ENCODE data around the gene NUDT4B.
"Not testable (repeated sequence)": the region's sequence is repeated elsewhere in the genome, so short reads cannot be mapped to it uniquely, and the experiment has no call there.

NUDT4B gene

DNA sequence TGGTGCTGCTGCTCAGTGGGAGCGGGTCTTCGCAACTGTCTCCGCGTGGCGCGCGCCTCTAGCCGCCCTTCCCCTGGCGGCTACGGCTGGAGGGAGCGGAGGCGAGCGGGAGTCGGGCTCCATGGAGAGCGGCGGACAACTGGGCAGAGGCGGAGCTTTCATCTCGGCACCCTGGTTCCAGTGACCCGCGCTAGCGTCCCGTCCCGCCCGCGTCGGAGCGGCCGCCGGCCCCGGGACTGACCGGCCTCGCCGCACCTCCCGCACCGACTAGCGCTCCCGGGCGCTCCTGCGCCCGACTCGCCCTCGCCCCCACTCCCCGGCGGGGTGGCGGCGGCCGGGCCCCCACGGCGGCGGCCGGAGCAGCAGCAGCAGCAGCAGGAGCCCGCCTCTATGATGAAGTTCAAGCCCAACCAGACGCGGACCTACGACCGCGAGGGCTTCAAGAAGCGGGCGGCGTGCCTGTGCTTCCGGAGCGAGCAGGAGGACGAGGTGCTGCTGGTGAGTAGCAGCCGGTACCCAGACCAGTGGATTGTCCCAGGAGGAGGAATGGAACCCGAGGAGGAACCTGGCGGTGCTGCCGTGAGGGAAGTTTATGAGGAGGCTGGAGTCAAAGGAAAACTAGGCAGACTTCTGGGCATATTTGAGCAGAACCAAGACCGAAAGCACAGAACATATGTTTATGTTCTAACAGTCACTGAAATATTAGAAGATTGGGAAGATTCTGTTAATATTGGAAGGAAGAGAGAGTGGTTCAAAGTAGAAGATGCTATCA is at the start of gene NUDT4B:
NUDT4B (plus strand) TSS at position 212 of the 772 bp plus-strand sequence; CDS start at position 391, 179 bp downstream.
- DNase-seq, result not testable (repeated sequence)

- not testable (repeated sequence) for DNase-seq
These were observed 49.2 kb upstream of the NUDT4B start for GRCh38 chr1:148699357-148699756.

GRCh38 chr1:148702242-148702641 is 46.3 kb upstream of the NUDT4B start:
- DNase-seq, result not testable (repeated sequence)

- DNase-seq, result not testable (repeated sequence)
These were observed 44.5 kb upstream of the NUDT4B start for GRCh38 chr1:148703973-148704591.

- not testable (repeated sequence) for DNase-seq
These were observed 43.1 kb upstream of the NUDT4B start for GRCh38 chr1:148705316-148705948.

DNA sequence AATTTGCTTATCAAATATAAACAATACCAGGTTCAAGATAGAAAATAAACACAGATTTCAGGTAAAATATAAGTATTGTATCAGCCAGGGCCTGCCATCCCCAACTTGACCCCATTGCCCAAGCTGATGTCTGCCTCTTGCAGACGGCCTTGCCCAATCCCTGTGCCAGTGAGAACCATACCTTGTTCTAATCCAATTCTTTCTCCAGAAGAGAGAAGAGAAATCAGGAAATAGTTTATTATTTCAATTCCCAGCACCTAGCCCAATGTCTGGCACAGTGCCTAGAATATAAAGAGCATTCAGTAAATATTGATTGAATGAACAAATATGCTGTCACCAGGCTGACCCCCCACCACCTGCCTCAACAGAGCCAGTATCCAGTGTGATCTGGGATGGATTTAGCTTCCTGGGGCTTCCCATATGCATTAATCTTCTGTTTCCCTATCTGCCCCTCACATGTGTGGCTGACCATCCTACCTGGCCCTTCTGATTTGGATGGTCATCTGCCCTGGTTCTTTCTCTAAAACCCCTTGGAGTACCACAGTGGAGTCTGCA is 39.7 kb upstream of the NUDT4B start:
- DNase-seq, result not testable (repeated sequence)

- not testable (repeated sequence) for DNase-seq
These were observed 37.6 kb upstream of the NUDT4B start for GRCh38 chr1:148710772-148711523.

GRCh38 chr1:148712353-148712752 is 36.2 kb upstream of the NUDT4B start:
- DNase-seq, result not testable (repeated sequence)

DNA sequence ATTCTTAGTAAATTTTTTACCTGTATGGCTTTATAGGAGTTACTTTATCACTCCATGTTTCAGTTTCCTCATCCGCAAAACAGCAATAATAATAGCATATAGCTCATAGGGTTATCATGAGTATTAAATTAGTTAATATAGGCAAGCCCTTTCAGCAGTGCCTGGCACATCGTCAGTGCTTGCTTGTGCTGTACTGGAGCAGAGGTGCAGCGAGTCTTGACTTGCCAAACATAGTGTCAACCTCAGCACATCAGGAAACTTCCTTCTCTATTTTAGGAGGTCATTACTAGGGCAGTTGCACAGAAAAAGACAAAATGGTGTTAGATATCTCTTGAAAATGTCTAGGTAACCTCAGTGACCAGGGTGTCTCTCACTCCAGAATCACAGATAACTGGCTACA is 33.1 kb upstream of the NUDT4B start:
- not testable (repeated sequence) for DNase-seq

GRCh38 chr1:148716966-148717520 is 31.5 kb upstream of the NUDT4B start:
- DNase-seq, result not testable (repeated sequence)

DNA sequence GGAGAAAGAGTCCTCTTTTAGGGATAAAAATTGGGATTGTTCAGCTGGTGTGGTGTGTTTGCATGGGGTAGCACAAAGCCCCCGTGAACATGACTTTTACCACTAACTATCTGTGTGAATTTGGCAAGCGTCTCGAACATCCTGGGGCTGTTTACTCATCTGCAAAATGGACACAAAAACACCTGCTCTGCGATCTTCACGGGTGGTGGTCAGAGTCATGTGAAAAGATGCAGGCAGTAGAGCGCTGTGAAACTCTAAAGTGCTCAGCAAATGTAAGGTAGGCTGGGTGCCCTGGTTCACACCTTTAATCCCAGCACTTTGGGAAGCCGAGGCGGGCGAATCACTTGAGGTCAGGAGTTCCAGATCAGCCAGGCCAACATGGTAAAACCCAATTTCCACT is 27.7 kb upstream of the NUDT4B start:
- not testable (repeated sequence) for DNase-seq

GRCh38 chr1:148722758-148723157 is 25.8 kb upstream of the NUDT4B start:
- DNase-seq, result not testable (repeated sequence)

DNA sequence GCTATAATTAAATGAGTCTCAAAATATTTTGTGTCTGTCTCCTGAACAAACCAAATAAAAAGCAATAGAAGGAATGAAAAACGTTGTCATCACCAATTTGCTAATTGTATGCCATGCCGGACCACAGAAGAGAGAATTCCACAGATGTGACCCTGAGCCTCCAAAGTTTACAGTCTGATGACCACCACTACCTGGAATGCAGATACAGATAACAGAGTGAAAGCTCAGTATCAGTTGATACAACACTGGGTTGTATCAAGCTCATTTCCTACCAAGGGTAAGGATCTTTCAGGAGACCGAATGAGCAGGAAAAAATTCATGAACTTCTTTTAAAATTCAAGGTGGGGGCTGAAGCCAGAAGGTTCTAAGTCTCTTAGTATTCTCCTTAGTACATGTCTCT is 25.1 kb upstream of the NUDT4B start:
- not testable (repeated sequence) for DNase-seq

- DNase-seq, result not testable (repeated sequence)
These were observed 23.7 kb upstream of the NUDT4B start for GRCh38 chr1:148724872-148725271.

DNA sequence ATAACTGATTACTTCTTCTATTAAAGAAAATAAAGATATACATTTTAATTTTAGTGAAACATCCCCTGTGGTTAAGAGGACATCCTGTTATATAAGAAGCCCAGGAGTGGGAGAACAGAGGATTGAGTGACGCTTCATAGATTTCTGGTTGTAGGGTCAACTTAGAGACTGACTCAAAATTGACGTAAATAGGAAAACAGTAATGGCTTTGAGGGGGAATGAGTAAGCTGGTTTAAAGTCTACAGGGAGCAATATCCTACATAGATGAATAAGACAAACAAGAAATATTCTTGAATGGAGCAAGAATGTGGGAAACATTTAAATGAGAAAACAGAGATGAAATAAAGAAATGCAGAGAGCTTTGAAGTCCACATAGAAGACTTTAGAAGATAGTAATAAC is 20.7 kb upstream of the NUDT4B start:
- DNase-seq, result not testable (repeated sequence)

- not testable (repeated sequence) for DNase-seq
These were observed 19.4 kb upstream of the NUDT4B start for GRCh38 chr1:148729128-148729527.

DNA sequence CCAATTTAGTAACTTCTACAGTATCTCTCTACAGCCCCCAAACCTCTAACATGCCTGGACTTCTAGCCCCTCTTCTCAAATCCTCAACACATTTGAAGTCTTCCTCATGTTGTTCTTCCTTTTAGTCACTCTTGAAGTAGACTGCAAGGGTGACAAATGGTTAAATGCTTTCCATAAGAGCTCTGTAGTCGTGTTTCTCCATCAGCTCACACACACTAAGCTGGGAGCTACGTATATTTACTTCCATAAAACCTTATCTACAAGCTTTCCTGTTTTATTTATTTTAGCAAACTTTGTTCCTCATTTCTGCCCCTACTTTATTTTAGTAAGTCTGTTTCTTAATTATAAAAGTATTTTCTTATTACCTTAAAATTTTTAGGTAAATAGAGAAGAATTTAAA is 19.0 kb upstream of the NUDT4B start:
- not testable (repeated sequence) for DNase-seq

- DNase-seq, result not testable (repeated sequence)
These were observed 16.3 kb upstream of the NUDT4B start for GRCh38 chr1:148732277-148732676.

DNA sequence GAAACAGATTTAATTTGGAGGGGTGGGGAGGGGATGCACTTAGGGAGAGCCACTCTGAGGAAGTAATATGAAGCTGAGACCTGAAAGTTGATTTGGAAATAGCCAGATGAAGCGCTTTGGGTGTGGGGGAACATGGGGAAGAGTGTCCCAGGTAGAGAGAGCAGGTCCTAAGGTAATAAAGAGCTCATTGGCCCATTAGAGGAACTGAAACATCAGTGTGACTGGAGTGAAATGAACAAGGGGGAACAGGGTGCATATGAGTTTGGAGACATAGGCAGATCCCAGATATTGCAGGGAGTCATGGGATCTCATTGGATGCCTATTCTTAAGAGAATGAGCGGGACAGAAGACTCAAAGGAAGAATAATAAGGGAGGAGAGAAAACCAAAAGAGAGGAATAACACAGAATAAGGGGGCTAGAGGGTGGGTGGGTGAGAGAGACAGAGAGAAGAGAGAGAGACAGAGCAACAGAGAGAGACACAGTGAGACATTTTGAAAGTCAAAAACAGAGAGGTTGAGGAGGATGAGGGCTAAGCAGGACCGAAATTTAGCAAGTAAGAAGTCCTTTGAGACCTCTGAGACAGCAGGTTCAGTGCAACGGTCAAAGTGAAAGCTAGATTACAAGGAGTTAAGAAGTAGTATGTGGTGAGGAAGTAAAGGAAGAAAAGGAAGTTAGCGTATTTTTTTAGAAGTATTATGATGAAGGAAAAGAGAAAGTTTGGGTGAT is 14.8 kb upstream of the NUDT4B start:
- DNase-seq, result not testable (repeated sequence)

- DNase-seq, result not testable (repeated sequence)
These were observed 14.3 kb upstream of the NUDT4B start for GRCh38 chr1:148734311-148734662.

DNA sequence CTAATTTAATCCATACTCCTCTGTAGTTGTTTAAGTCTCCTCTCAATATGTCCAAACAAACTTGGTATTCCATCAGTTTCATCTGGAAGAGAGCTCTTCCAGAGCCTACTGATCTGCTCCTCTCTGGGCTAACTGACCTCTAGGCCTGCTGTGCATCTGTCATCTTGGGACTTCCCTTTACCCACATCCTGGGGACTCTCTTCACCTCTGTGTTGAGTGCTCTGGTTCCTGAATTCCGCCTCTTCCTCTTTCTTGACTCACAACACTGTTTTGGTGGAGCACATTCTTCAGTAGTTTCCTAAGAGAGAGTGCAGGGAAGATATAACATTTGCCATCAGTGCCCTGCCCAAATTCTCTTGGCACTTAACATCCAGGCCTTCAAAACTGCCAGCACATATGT is 13.0 kb upstream of the NUDT4B start:
- not testable (repeated sequence) for DNase-seq

DNA sequence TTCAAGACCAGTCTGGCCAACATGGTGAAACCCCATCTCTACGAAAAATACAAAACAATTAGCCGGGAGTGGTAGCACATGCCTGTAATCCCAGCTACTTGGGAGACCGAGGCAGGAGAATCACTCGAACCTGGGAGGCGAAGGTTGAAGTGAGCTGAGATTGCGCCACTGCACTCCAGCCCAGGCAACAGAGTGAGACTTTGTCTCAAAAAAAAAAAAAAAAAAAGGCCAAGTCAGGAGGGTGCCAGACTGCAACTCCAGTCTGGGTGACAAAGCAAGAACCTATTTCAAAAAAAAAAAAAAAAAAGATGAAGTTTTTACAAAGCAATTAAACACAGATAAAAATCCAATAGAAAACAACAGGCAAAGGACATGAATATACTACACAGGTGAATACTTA is 9.9 kb upstream of the NUDT4B start:
- DNase-seq, result not testable (repeated sequence)

Data from NCI-H524 (cell line).